ENCODE measurements around the gene NPFFR1. TPM values are rescaled to one million over a fixed set of nuclear protein-coding genes. Genes with fewer than 3 reads are reported as not detected.
A peak's percentile ranks its signal among the peaks of the same experiment; 100 is the strongest.

NPFFR1 gene
- total and polyA plus RNA-seq, 10 donors, result under 0.01 to 0.63 (median 0.09) TPM; not detected in 2

- Histone ChIP-seq H3K27ac (no peak overlapping the region), H3K27me3 (replicated peaks in 1 of 7) (no peaks in the 10 kb centered on the region), H3K4me1 (peaks cover 3 to 37% (median 26%) of the 10 kb centered on the region in 6 donors), H3K36me3 (no peaks in the 10 kb centered on the region), H3K4me3 (no peak overlapping the region), H3K9me3 (no peaks in the 10 kb centered on the region)
- 92 to 98% (median 95%) methylated on average over 5 of the region's 5 CpGs for WGBS, 5 donors
- intact Hi-C loops (cut with DNase I; ENCODE audit: low total_unique reads), result no loop called here
- no peak for DNase-seq
- TF ChIP-seq, protein P1, sequence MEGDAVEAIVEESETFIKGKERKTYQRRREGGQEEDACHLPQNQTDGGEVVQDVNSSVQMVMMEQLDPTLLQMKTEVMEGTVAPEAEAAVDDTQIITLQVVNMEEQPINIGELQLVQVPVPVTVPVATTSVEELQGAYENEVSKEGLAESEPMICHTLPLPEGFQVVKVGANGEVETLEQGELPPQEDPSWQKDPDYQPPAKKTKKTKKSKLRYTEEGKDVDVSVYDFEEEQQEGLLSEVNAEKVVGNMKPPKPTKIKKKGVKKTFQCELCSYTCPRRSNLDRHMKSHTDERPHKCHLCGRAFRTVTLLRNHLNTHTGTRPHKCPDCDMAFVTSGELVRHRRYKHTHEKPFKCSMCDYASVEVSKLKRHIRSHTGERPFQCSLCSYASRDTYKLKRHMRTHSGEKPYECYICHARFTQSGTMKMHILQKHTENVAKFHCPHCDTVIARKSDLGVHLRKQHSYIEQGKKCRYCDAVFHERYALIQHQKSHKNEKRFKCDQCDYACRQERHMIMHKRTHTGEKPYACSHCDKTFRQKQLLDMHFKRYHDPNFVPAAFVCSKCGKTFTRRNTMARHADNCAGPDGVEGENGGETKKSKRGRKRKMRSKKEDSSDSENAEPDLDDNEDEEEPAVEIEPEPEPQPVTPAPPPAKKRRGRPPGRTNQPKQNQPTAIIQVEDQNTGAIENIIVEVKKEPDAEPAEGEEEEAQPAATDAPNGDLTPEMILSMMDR (IDR thresholded peaks at IDR 0.05 in 8 of 11, conservative IDR thresholded peaks at IDR 0.05 in 3 of 11), result no peak
- TF ChIP-seq POLR2A (IDR thresholded peaks at IDR 0.05), result no peak
- TF ChIP-seq POLR2AphosphoS5 (IDR thresholded peaks at IDR 0.05), result no peak
These were observed 32.0 kb upstream of the NPFFR1 start for GRCh38 chr10:70315815-70316214.

DNA sequence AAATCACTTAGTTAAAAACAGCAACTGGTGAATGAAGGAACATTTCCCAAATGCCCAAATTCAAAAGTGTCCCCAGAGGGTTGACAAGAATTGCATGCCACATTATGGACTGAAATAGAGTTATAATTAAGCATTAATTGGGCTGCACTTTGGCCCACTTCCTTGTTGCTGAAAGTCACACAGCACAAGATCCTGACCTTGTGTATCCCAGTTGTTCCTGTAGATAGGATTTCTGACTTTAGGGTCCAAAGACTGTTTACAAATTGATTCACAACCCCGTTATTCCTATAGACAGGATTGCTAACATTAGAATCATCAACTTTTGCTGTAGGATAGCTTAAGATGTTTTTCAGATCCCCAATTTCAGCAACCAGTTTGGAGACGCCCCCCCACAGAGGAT lies 31.5 kb upstream of the NPFFR1 start:
- peaks cover 3 to 37% (median 26%) of the 10 kb centered on the region in 6 donors for H3K4me1 ChIP-seq
- H3K9me3 ChIP-seq, result no peaks in the 10 kb centered on the region
- no peak overlapping the region for H3K4me3 ChIP-seq
- intact Hi-C loops (cut with DNase I; ENCODE audit: low total_unique reads), result no loop called here
- no peaks in the 10 kb centered on the region for H3K27me3 ChIP-seq (replicated peaks in 1 of 7)
- H3K27ac ChIP-seq, result no peak overlapping the region
- WGBS, 5 donors, result 49 to 68% (median 53%) methylated on average over 2 of the region's 2 CpGs
- TF ChIP-seq POLR2AphosphoS5 (IDR thresholded peaks at IDR 0.05) (no peak), POLR2A (IDR thresholded peaks at IDR 0.05) (no peak)
- TF ChIP-seq, protein P1 (IDR thresholded peaks at IDR 0.05 in 8 of 11, conservative IDR thresholded peaks at IDR 0.05 in 3 of 11), result no peak
- no peak for DNase-seq
- no peaks in the 10 kb centered on the region for H3K36me3 ChIP-seq

DNA sequence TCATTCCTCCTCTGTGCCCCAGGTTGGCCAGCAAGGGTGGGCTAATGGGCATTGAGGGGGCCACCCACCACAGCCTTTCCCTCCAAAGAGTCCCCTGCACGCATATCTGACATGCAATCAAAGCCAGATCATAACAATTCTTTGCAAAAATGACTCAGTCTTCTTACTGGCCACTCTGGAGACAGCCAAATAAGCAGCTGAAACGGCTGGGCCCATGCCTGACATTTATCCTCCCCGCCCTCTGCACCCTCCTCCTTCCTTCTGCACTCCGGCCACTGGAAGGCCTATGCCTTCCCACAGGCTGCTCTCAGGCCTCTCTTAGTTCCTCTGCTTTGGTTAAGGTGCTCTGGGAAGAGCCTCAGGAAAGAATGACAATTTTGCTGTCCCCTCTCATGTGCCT lies 29.2 kb upstream of the NPFFR1 start:
- no peaks in the 10 kb centered on the region for H3K9me3 ChIP-seq
- intact Hi-C loops (cut with DNase I; ENCODE audit: low total_unique reads), result no loop called here
- no peak overlapping the region for H3K27ac ChIP-seq
- TF ChIP-seq POLR2AphosphoS5 (IDR thresholded peaks at IDR 0.05) (no peak), POLR2A (IDR thresholded peaks at IDR 0.05) (no peak)
- TF ChIP-seq, protein P1 (IDR thresholded peaks at IDR 0.05 in 8 of 11, conservative IDR thresholded peaks at IDR 0.05 in 3 of 11), result no peak
- DNase-seq, result peak; percentile 47
- no peaks in the 10 kb centered on the region for H3K27me3 ChIP-seq (replicated peaks in 1 of 7)
- 78 to 85% (median 81%) methylated on average over 4 of the region's 4 CpGs for WGBS, 5 donors
- H3K4me1 ChIP-seq, result peaks cover 3 to 31% (median 22%) of the 10 kb centered on the region in 6 donors
- H3K36me3 ChIP-seq, result no peaks in the 10 kb centered on the region
- no peak overlapping the region for H3K4me3 ChIP-seq

GRCh38 chr10:70312249-70312648 lies 28.4 kb upstream of the NPFFR1 start:
- TF ChIP-seq, protein P1 (IDR thresholded peaks at IDR 0.05 in 8 of 11, conservative IDR thresholded peaks at IDR 0.05 in 3 of 11), result no peak
- no peak for TF ChIP-seq POLR2A (IDR thresholded peaks at IDR 0.05)
- no peak for TF ChIP-seq POLR2AphosphoS5 (IDR thresholded peaks at IDR 0.05)
- no peaks in the 10 kb centered on the region for H3K27me3 ChIP-seq (replicated peaks in 1 of 7)
- DNase-seq, result peak; percentile 41
- H3K27ac ChIP-seq, result no peak overlapping the region
- no peaks in the 10 kb centered on the region for H3K36me3 ChIP-seq
- intact Hi-C loops (cut with DNase I; ENCODE audit: low total_unique reads), result no loop called here
- H3K4me3 ChIP-seq, result no peak overlapping the region
- 83 to 98% (median 92%) methylated on average over 2 to 5 of the region's 5 CpGs for WGBS, 5 donors
- H3K9me3 ChIP-seq, result no peaks in the 10 kb centered on the region
- H3K4me1 ChIP-seq, result peaks cover 0 to 24% (median 15%) of the 10 kb centered on the region in 6 donors
